Measurements from ENCODE around the gene SH2B3.
A peak's percentile ranks its signal among the peaks of the same experiment; 100 is the strongest.

The SH2B3 gene

DNA sequence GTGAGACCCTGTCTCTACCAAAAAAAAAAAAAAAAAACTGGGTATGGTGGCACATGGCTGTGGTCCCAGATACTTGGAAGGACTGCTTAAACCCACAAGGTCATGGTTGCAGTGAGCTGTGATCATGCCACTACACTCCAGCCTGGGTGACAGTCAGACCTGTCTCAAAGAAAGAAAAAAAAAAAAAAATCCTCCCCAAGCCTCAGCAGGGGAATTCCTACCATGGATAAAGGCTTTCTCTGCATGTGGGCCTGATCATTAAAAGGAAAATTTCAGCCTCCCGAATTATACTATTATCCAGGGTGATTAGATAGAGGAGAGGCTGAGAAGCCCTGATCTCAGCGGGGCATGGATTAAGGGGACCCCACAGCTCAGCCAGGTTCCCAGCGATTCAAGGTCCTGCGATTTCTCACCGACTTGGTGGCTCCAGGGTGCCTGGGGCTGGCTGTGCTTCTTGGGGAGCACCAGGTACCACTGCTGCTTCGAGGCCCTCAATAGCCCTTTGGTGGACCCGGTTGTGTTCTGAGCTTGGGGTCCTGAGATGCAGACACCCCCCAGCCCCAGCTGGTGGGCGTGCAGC lies 5.6 kb downstream of the SH2B3 start:
- Histone ChIP-seq H3K9me3 (ENCODE audit: control insufficient read depth, low read length) (no peaks in the 10 kb centered on the region), H3K4me3 (ENCODE audit: low read length) (no peak overlapping the region), H3K36me3 (ENCODE audit: control insufficient read depth, insufficient read depth, low read length, severe bottlenecking) (no peaks in the 10 kb centered on the region), H3K9ac (ENCODE audit: low read length) (peak overlapping the region; percentile 28), H3K4me1 (ENCODE audit: control insufficient read depth, insufficient read depth, low read length) (peaks cover 74% of the 10 kb centered on the region), H3K27me3 (replicated peaks; ENCODE audit: control insufficient read depth, insufficient read depth, low read length) (no peaks in the 10 kb centered on the region)
- DNase-seq (ENCODE audit: low read depth), result no peak

DNA sequence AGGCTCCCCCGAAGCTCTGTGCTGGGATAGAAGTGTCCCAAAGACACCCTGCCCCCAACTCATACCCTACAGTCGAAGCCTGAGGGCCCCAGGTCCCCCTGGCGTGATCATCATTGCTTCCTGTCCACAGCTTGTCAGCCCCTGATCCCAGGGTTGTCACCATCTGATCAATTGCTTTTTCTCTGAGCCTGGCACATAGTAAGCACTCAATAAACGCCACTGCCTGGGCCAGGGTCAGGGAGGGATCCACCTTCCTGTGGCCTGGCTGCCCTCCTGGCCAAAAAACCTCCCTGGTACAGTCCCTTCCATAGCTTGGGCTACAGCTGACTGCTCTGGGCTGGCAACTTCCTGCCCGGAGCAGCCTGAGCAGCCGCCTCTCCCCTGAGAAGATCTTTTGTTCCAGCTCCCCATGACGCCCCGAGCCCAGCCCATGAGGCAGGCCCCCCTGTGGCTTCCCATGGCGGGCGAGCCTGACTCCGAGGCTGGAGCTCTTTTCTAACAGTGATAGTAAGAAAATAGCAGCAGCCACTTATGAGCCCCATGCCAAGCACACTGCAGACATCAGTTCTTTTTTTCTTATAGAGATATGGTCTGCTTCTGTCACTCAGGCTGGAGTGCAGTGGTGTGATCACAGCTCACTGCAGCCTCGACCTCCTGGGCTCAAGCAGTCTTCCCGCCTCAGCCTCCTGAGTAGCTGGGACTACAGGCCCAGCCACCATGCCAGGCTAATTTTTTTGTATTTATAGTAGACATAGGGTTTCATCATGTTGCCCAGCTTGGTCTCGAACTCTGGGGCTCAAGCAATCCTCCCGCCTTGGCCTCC lies 6.5 kb downstream of the SH2B3 start:
- Histone ChIP-seq H3K9me3 (ENCODE audit: control insufficient read depth, low read length) (no peaks in the 10 kb centered on the region), H3K27me3 (replicated peaks; ENCODE audit: control insufficient read depth, insufficient read depth, low read length) (no peaks in the 10 kb centered on the region), H3K9ac (ENCODE audit: low read length) (peak overlapping the region; percentile 15), H3K4me3 (ENCODE audit: low read length) (no peak overlapping the region), H3K4me1 (ENCODE audit: control insufficient read depth, insufficient read depth, low read length) (peaks cover 67% of the 10 kb centered on the region), H3K36me3 (ENCODE audit: control insufficient read depth, insufficient read depth, low read length, severe bottlenecking) (peaks cover 4% of the 10 kb centered on the region)
- DNase-seq (ENCODE audit: low read depth), result no peak

DNA sequence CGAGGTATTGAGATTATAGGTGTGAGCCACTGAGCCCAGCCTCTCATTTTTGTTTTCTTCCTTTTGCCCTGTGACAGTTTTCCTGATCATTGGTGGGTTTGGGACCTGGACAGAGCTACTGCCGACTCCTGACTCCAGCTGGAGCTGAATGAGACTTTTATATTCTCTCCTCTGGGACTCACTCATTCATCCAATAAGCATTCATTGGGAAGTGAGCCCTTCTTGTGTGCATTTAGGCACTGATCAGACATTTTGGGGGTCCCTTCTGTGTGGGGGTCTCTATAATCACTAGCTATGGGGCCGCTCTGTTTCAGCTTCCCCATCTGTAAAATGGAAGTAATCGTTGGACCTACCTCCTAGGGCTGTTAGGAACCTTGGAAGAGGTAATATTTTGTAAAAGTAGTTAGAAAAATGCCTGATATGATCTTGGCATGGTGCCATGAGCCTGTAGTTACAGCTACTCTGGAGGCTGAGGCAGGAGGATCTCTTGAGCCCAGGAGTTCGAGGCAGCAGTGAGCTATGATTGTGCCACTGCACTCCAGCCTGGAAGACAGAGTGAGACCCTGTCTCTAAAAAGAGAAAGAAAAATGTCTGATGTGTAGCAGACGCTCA lies 7.2 kb downstream of the SH2B3 start:
- no peak for DNase-seq (ENCODE audit: low read depth)
- Histone ChIP-seq H3K36me3 (ENCODE audit: control insufficient read depth, insufficient read depth, low read length, severe bottlenecking) (peaks cover 4% of the 10 kb centered on the region), H3K9me3 (ENCODE audit: control insufficient read depth, low read length) (no peaks in the 10 kb centered on the region), H3K4me3 (ENCODE audit: low read length) (no peak overlapping the region), H3K4me1 (ENCODE audit: control insufficient read depth, insufficient read depth, low read length) (peaks cover 59% of the 10 kb centered on the region), H3K9ac (ENCODE audit: low read length) (peak overlapping the region; percentile 15), H3K27me3 (replicated peaks; ENCODE audit: control insufficient read depth, insufficient read depth, low read length) (no peaks in the 10 kb centered on the region)

DNA sequence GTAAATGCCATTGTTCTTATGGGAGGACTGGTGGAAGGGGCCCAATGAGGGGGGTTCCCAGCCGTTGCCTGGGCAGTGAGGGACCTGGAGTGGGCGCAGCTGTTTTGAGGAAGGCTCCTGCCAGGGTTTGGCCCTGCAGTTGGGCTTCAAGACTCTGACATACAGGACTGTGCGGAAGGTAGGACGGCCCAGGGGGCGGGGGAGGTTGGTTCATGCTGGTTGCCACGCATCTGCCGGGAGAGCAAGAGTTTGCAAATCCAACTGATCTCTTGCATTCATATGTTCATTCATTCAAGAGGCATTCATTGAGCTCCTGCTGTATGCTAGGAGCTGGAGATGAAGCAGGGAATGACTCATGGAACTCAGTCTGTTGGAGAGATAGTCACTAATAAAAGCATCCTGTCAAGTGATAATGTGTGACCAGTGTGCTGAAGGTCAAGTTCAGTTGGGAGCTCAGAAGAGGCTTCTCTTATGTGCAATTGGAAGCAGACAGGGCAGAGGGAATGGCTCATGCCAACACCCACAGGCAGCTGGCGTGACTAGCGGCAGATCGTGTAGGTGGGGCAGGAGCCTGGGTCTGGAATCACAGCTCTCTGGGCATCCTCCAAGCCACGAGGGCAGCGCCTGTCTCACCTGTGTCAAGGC lies 7.8 kb downstream of the SH2B3 start:
- peak; percentile 52 for DNase-seq (ENCODE audit: low read depth)
- Histone ChIP-seq H3K4me1 (ENCODE audit: control insufficient read depth, insufficient read depth, low read length) (peaks cover 56% of the 10 kb centered on the region), H3K9ac (ENCODE audit: low read length) (no peak overlapping the region), H3K36me3 (ENCODE audit: control insufficient read depth, insufficient read depth, low read length, severe bottlenecking) (peaks cover 4% of the 10 kb centered on the region), H3K9me3 (ENCODE audit: control insufficient read depth, low read length) (no peaks in the 10 kb centered on the region), H3K27me3 (replicated peaks; ENCODE audit: control insufficient read depth, insufficient read depth, low read length) (no peaks in the 10 kb centered on the region), H3K4me3 (ENCODE audit: low read length) (no peak overlapping the region)

DNA sequence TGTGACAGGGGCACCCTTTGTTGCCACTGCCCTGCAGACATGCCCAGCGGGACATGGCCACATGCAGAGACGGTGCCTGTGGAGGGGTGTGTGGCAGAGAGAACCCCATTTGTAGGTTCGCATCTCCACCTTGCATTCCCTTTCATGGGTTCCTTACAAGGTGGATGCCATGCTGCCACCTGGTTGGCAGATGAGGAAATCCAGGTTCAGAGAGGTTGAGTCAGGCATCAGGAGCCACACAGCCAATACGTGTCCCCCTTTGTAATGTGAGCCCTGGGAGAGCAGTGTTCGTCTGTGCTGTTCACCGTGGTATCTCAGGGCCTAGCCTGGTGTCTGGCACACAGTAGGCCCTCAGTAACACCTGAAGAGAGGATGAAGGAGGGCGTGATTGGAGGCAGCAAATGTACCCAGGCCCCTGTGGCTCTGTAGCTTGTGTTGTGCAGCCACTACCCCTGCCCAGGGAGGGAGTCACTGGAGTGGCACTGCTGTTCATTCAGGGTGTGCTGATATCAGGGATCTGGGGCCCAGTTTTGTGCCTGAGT lies 9.1 kb downstream of the SH2B3 start:
- no peaks in the 10 kb centered on the region for H3K27me3 ChIP-seq (replicated peaks; ENCODE audit: control insufficient read depth, insufficient read depth, low read length)
- peaks cover 13% of the 10 kb centered on the region for H3K36me3 ChIP-seq (ENCODE audit: control insufficient read depth, insufficient read depth, low read length, severe bottlenecking)
- DNase-seq (ENCODE audit: low read depth), result no peak
- no peak overlapping the region for H3K4me3 ChIP-seq (ENCODE audit: low read length)
- no peaks in the 10 kb centered on the region for H3K9me3 ChIP-seq (ENCODE audit: control insufficient read depth, low read length)
- H3K9ac ChIP-seq (ENCODE audit: low read length), result no peak overlapping the region
- peaks cover 46% of the 10 kb centered on the region for H3K4me1 ChIP-seq (ENCODE audit: control insufficient read depth, insufficient read depth, low read length)

DNA sequence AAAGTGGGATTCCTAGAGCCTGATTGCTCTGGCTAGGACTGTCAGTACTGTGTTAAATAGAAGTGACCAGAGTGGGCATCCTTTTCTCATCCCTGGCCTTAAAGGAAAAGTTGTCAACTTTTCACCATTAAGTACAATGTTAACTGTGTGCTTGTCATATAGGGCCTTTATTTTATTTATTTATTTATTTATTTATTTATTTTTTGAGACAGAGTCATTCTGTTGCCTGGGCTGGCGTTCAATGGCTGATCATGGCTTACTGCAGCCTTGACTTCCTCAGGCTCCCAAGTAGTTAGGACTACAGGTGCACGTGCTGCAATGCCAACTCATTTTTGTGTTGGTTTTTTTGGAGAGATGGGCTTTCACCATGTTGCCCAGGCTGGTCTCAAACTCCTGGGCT lies 11.6 kb downstream of the SH2B3 start:
- Histone ChIP-seq H3K4me3 (ENCODE audit: low read length) (no peak overlapping the region), H3K36me3 (ENCODE audit: control insufficient read depth, insufficient read depth, low read length, severe bottlenecking) (peaks cover 24% of the 10 kb centered on the region), H3K9me3 (ENCODE audit: control insufficient read depth, low read length) (no peaks in the 10 kb centered on the region), H3K27me3 (replicated peaks; ENCODE audit: control insufficient read depth, insufficient read depth, low read length) (no peaks in the 10 kb centered on the region), H3K9ac (ENCODE audit: low read length) (no peak overlapping the region), H3K4me1 (ENCODE audit: control insufficient read depth, insufficient read depth, low read length) (peaks cover 22% of the 10 kb centered on the region)
- DNase-seq (ENCODE audit: low read depth), result no peak

DNA sequence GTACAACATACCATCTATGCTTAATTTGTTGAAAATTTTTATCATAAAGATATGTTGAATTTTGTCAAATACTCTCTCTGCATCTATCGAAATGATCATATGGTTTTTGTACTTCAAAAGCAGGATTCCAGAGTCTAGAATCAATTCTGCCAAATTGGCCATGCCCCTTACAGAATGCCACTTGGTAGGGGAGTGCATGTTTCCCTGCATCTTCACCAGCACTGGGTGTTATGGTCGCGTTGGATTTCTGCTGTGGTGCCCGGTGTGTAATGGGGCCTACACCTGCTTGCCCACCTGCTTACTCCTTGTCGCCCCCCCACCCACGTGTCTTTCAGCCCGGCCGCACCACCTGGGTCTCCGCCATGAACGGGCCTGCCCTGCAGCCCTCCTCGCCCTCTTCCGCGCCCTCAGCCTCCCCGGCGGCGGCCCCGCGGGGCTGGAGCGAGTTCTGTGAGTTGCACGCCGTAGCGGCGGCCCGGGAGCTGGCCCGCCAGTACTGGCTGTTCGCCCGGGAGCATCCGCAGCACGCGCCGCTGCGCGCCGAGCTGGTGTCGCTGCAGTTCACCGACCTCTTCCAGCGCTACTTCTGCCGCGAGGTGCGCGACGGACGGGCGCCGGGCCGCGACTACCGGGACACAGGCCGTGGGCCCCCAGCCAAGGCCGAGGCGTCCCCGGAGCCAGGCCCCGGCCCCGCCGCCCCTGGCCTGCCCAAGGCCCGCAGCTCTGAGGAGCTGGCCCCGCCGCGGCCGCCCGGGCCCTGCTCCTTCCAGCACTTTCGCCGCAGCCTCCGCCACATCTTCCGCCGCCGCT lies 12.3 kb downstream of the SH2B3 start:
- Histone ChIP-seq H3K9ac (ENCODE audit: low read length) (no peak overlapping the region), H3K27me3 (replicated peaks; ENCODE audit: control insufficient read depth, insufficient read depth, low read length) (no peaks in the 10 kb centered on the region), H3K4me1 (ENCODE audit: control insufficient read depth, insufficient read depth, low read length) (peaks cover 15% of the 10 kb centered on the region), H3K4me3 (ENCODE audit: low read length) (no peak overlapping the region), H3K9me3 (ENCODE audit: control insufficient read depth, low read length) (no peaks in the 10 kb centered on the region), H3K36me3 (ENCODE audit: control insufficient read depth, insufficient read depth, low read length, severe bottlenecking) (peaks cover 24% of the 10 kb centered on the region)
- no peak for DNase-seq (ENCODE audit: low read depth)

DNA sequence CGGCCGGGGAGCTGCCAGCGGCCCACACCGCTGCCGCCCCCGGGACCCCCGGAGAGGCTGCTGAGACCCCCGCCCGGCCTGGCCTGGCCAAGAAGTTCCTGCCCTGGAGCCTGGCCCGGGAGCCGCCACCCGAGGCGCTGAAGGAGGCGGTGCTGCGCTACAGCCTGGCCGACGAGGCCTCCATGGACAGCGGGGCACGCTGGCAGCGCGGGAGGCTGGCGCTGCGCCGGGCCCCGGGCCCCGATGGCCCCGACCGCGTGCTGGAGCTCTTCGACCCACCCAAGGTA lies 12.8 kb downstream of the SH2B3 start:
- no peak for DNase-seq (ENCODE audit: low read depth)
- Histone ChIP-seq H3K4me1 (ENCODE audit: control insufficient read depth, insufficient read depth, low read length) (peaks cover 10% of the 10 kb centered on the region), H3K4me3 (ENCODE audit: low read length) (no peak overlapping the region), H3K9me3 (ENCODE audit: control insufficient read depth, low read length) (no peaks in the 10 kb centered on the region), H3K27me3 (replicated peaks; ENCODE audit: control insufficient read depth, insufficient read depth, low read length) (no peaks in the 10 kb centered on the region), H3K36me3 (ENCODE audit: control insufficient read depth, insufficient read depth, low read length, severe bottlenecking) (peaks cover 24% of the 10 kb centered on the region), H3K9ac (ENCODE audit: low read length) (no peak overlapping the region)

DNA sequence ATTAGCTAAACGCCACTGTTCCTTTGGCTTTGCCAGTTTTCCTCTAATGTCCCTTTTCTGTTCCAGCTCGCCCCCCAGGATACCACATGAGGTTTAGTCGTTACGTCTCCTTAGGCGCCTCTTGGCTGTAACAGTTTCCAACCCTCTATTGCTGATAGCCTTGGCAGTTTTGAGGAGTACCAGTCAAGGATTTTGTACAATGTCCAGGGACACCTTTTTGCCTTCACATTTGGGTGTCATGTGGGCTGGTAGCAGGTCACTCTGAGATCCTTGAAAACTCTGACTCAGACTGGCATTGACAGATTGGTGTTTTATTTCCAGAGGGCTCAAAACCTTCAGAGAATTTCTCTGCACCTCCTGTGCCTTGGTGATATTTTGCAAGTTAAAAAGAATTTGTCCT lies 14.1 kb downstream of the SH2B3 start:
- no peak overlapping the region for H3K9ac ChIP-seq (ENCODE audit: low read length)
- H3K4me3 ChIP-seq (ENCODE audit: low read length), result no peak overlapping the region
- no peaks in the 10 kb centered on the region for H3K9me3 ChIP-seq (ENCODE audit: control insufficient read depth, low read length)
- H3K36me3 ChIP-seq (ENCODE audit: control insufficient read depth, insufficient read depth, low read length, severe bottlenecking), result peaks cover 24% of the 10 kb centered on the region
- DNase-seq (ENCODE audit: low read depth), result no peak
- no peaks in the 10 kb centered on the region for H3K27me3 ChIP-seq (replicated peaks; ENCODE audit: control insufficient read depth, insufficient read depth, low read length)
- peaks cover 4% of the 10 kb centered on the region for H3K4me1 ChIP-seq (ENCODE audit: control insufficient read depth, insufficient read depth, low read length)

DNA sequence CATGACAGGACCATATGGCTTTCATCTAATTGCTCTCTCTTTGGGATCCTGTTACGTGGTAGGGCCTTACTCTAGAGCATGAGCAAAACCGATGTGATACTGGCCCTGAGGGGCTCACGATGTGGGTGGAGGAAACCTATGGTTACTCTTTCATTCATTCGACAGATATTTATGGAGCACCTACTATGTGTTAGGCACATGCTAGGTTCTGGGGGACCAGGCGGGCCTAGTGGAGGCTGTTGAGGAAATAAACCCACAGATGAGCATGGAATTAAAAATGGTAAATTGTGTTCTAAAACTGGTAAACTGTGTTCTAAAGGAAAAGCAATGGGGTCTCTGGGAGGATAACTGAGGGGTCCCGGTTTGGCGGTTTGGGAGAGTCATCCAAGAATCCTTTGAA lies 14.8 kb downstream of the SH2B3 start:
- peaks cover 24% of the 10 kb centered on the region for H3K36me3 ChIP-seq (ENCODE audit: control insufficient read depth, insufficient read depth, low read length, severe bottlenecking)
- H3K4me1 ChIP-seq (ENCODE audit: control insufficient read depth, insufficient read depth, low read length), result peaks cover 11% of the 10 kb centered on the region
- no peak overlapping the region for H3K4me3 ChIP-seq (ENCODE audit: low read length)
- no peak overlapping the region for H3K9ac ChIP-seq (ENCODE audit: low read length)
- no peaks in the 10 kb centered on the region for H3K27me3 ChIP-seq (replicated peaks; ENCODE audit: control insufficient read depth, insufficient read depth, low read length)
- H3K9me3 ChIP-seq (ENCODE audit: control insufficient read depth, low read length), result no peaks in the 10 kb centered on the region
- DNase-seq (ENCODE audit: low read depth), result no peak
